KMS-11 (cell line): ENCODE results near the gene IL26.

Experiments
- H2AFZ ChIP-seq: fragments of 200-600 bp; sonication (generic); 2 replicates; pipeline ENCODE4 v1.6.1; 2016; ENCODE audit warnings: antibody characterized with exemption, mixed run types, low read depth
- H3K27ac ChIP-seq: fragments of 200-600 bp; sonication (generic); 2 replicates; pipeline ENCODE4 v1.6.1; 2016; ENCODE audit warnings: mild to moderate bottlenecking, mixed run types
- H3K27me3 ChIP-seq: fragments of 200-600 bp; sonication (generic); 2 replicates; pipeline ENCODE4 v1.6.1; 2017; ENCODE audit warnings: mild to moderate bottlenecking, low read depth, mixed run types, moderate library complexity; ENCODE audit not compliant: insufficient read depth
- H3K36me3 ChIP-seq: fragments of 200-600 bp; sonication (generic); 2 replicates; pipeline ENCODE4 v1.6.1; 2017; ENCODE audit warnings: mild to moderate bottlenecking, mixed run types; ENCODE audit not compliant: insufficient read depth
- H3K4me1 ChIP-seq: fragments of 200-600 bp; sonication (generic); 2 replicates; pipeline ENCODE4 v1.6.1; 2016; ENCODE audit warnings: mild to moderate bottlenecking, low read depth, mixed run types; ENCODE audit not compliant: poor library complexity, severe bottlenecking
- H3K4me2 ChIP-seq: fragments of 200-600 bp; sonication (generic); 2 replicates; pipeline ENCODE4 v1.7.0; 2016; ENCODE audit warnings: mild to moderate bottlenecking, mixed run types
- H3K4me3 ChIP-seq: fragments of 200-600 bp; sonication (generic); IDR thresholded peaks from 2 replicates; pipeline ENCODE4 v1.6.1; 2017; ENCODE audit warnings: low read depth, low read length, mixed read lengths; ENCODE audit not compliant: insufficient read depth
- H3K79me2 ChIP-seq: fragments of 200-600 bp; sonication (generic); 2 replicates; pipeline ENCODE4 v1.6.1; 2016; ENCODE audit warnings: low read depth, mixed run types; ENCODE audit not compliant: insufficient read depth
- H3K9ac ChIP-seq: fragments of 200-600 bp; sonication (generic); 2 replicates; pipeline ENCODE4 v1.6.1; 2016; ENCODE audit warnings: mild to moderate bottlenecking, mixed run types
- H4K20me1 ChIP-seq: fragments of 200-600 bp; sonication (generic); 2 replicates; pipeline ENCODE4 v1.6.1; 2016; ENCODE audit warnings: mild to moderate bottlenecking, mixed run types; ENCODE audit not compliant: insufficient read depth
- TF ChIP-seq, protein P1 (sequence below): fragments of 200-600 bp; sonication (generic); conservative IDR thresholded peaks from 2 replicates; pipeline ENCODE4 v1.6.1; 2017; ENCODE audit warnings: low read depth, mild to moderate bottlenecking, antibody characterized with exemption, low read length, moderate library complexity, mixed read lengths

IL26 gene

DNA sequence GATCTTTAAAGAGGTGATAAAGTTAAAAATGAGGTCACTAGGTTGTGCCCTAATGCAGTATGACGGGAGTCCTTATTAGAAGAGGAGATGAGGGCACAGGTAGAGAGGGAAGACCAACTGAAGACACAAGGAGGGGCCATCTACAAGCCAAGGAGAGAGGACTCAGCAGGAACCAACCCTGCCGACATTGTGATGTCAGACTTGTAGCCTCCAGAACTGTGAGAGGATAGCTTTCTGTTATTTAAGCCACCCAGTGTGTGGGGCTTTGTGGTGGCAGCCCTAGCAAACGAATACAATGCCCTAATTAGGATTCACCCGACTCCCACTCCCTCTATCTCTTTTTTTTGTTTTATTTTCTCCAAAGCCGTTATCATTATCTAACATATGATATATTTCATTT is 7.9 kb upstream of the IL26 start:
- Histone ChIP-seq H3K9ac (no peak overlapping the region), H3K36me3 (no peaks in the 10 kb centered on the region), H3K27ac (no peak overlapping the region), H4K20me1 (no peaks in the 10 kb centered on the region), H3K4me2 (no peak overlapping the region), H3K4me1 (peaks cover 18% of the 10 kb centered on the region), H2AFZ (no peak overlapping the region), H3K4me3 (no peak overlapping the region), H3K79me2 (no peaks in the 10 kb centered on the region), H3K27me3 (no peaks in the 10 kb centered on the region)
- TF ChIP-seq, protein P1, sequence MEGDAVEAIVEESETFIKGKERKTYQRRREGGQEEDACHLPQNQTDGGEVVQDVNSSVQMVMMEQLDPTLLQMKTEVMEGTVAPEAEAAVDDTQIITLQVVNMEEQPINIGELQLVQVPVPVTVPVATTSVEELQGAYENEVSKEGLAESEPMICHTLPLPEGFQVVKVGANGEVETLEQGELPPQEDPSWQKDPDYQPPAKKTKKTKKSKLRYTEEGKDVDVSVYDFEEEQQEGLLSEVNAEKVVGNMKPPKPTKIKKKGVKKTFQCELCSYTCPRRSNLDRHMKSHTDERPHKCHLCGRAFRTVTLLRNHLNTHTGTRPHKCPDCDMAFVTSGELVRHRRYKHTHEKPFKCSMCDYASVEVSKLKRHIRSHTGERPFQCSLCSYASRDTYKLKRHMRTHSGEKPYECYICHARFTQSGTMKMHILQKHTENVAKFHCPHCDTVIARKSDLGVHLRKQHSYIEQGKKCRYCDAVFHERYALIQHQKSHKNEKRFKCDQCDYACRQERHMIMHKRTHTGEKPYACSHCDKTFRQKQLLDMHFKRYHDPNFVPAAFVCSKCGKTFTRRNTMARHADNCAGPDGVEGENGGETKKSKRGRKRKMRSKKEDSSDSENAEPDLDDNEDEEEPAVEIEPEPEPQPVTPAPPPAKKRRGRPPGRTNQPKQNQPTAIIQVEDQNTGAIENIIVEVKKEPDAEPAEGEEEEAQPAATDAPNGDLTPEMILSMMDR: no peak

DNA sequence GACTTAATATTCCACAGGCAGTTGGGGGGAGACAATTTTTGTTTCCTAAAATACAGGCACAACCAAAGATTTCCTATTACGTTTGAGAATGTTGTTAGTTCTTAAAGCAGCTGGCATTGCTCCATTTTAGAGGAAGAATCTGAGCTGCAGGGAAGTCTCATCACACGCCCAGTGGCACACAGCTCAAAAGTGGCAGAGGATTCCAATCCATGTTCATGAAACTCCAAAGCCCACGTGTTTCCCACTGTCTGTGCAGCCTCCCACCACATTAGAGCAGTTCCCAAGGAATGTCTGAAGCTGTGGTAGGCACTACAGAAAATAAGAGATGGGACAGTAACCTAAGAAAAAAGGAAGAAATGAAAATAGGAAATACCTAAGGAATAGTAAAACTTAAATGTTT is 6.1 kb upstream of the IL26 start:
- TF ChIP-seq, protein P1: no peak
- no peak overlapping the region for H2AFZ ChIP-seq
- no peaks in the 10 kb centered on the region for H3K27me3 ChIP-seq
- no peaks in the 10 kb centered on the region for H3K36me3 ChIP-seq
- no peak overlapping the region for H3K9ac ChIP-seq
- no peaks in the 10 kb centered on the region for H4K20me1 ChIP-seq
- no peak overlapping the region for H3K4me3 ChIP-seq
- no peak overlapping the region for H3K27ac ChIP-seq
- H3K4me1 ChIP-seq: peaks cover 8% of the 10 kb centered on the region
- no peak overlapping the region for H3K4me2 ChIP-seq
- H3K79me2 ChIP-seq: no peaks in the 10 kb centered on the region

DNA sequence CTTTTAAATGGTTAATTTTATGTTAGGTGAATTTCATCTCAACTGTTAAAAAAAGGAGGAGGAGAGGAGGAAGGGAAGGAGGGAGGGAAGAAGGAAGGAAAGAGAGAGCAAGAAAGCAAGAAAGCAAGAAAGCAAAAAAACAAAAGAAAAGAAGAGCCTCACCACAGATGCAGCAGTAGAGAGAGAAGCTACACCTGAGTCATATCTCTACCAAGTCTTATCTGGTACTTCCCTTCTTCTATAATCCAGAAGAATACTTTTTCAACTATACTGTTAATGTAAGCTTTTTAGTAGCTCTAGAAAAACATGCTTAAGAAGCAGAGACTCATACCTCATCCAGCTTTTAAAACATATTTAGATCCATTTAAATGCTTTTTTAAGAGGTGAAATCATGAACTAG is 5.6 kb upstream of the IL26 start:
- Histone ChIP-seq H3K4me2 (no peak overlapping the region), H3K36me3 (no peaks in the 10 kb centered on the region), H2AFZ (no peak overlapping the region), H4K20me1 (no peaks in the 10 kb centered on the region), H3K9ac (no peak overlapping the region), H3K27ac (no peak overlapping the region), H3K79me2 (no peaks in the 10 kb centered on the region), H3K4me1 (peaks cover 4% of the 10 kb centered on the region), H3K27me3 (no peaks in the 10 kb centered on the region), H3K4me3 (no peak overlapping the region)
- TF ChIP-seq, protein P1: no peak

DNA sequence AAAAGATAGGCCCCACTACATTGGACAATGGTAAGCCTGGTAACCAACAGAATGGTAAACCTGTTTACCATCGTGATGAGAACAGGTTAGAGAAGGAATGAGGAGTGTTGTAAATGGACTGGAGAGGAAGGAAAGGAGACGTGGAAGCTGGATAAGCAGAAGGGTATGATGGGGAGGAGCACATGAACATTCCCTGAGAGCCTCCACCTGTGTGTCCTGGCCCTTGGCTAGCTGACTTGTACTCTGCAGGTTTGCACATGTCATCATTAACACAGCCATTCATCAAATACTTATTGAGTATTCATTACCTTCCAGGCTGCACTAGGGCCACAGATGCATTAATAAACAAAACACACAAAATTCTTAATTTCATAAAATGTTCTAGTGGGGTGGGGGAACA is 4.3 kb upstream of the IL26 start:
- Histone ChIP-seq H3K9ac (no peak overlapping the region), H2AFZ (no peak overlapping the region), H3K36me3 (no peaks in the 10 kb centered on the region), H3K79me2 (no peaks in the 10 kb centered on the region), H3K4me1 (no peaks in the 10 kb centered on the region), H4K20me1 (no peaks in the 10 kb centered on the region), H3K27me3 (no peaks in the 10 kb centered on the region), H3K4me2 (no peak overlapping the region), H3K4me3 (no peak overlapping the region), H3K27ac (no peak overlapping the region)
- TF ChIP-seq, protein P1: no peak

DNA sequence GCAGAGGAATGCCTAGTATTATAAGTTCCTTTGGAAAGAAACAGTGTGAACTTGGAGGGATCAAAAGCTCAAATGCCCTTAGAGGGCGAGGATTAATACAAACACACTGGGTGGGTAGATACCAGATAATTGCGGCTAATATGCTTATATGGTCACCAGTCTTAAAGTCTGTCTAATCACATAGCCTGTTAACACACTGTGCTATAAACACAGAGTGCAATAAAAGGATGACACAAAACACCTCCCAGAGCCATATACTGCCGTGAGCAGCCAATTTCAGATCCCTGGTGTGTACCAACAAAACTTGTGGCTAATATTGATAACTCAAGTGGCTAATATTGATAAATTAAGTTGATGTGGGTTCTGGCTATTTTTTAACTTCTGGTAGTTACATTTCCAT is 1.7 kb upstream of the IL26 start:
- Histone ChIP-seq H3K9ac (no peak overlapping the region), H2AFZ (no peak overlapping the region), H3K36me3 (no peaks in the 10 kb centered on the region), H3K27ac (no peak overlapping the region), H3K4me3 (no peak overlapping the region), H4K20me1 (no peaks in the 10 kb centered on the region), H3K4me1 (peaks cover 10% of the 10 kb centered on the region), H3K27me3 (no peaks in the 10 kb centered on the region), H3K79me2 (no peaks in the 10 kb centered on the region), H3K4me2 (no peak overlapping the region)
- TF ChIP-seq, protein P1: no peak
